Skeletal muscle tissue (tissue), 4 donors: Measurements from ENCODE around the gene OR5B12. TPM values are rescaled to one million over a fixed set of nuclear protein-coding genes. Genes with fewer than 3 reads are reported as not detected.

Source experiments
- H3K27ac ChIP-seq: one replicate; pipeline ENCODE4 v1.7.0; 2013; ENCODE audit warnings: mild to moderate bottlenecking, low read depth, low read length, inconsistent platforms
- H3K27me3 ChIP-seq, 3 donors: one replicate each; pipeline ENCODE4 v1.7.0; 2013; ENCODE audit warnings: low read length in 3 of 3; ENCODE audit not compliant: control insufficient read depth in 3 of 3, insufficient read depth in 3 of 3
- H3K36me3 ChIP-seq, 3 donors: one replicate each; pipeline ENCODE4 v1.7.0; 2013; ENCODE audit warnings: low read length in 3 of 3; ENCODE audit not compliant: control insufficient read depth in 3 of 3, insufficient read depth in 3 of 3
- H3K4me1 ChIP-seq, 3 donors: one replicate each; pipeline ENCODE4 v1.7.0; 2013; ENCODE audit warnings: low read length in 3 of 3, mild to moderate bottlenecking in 3 of 3; ENCODE audit not compliant: control insufficient read depth in 3 of 3, insufficient read depth in 3 of 3
- H3K4me3 ChIP-seq, 3 donors: one replicate each; pipeline ENCODE4 v1.7.0; 2013; ENCODE audit warnings: low read length in 3 of 3
- H3K9ac ChIP-seq, 3 donors: one replicate each; pipeline ENCODE4 v1.7.0; 2013; ENCODE audit warnings: low read length in 3 of 3, mild to moderate bottlenecking in 3 of 3, moderate library complexity in 2 of 3, low read depth in 1 of 3
- H3K9me3 ChIP-seq, 3 donors: one replicate each; pipeline ENCODE4 v1.7.0; 2013; ENCODE audit warnings: low read length in 3 of 3; ENCODE audit not compliant: control insufficient read depth in 3 of 3
- total RNA-seq: library from RNA; depleted of rRNA; stranded (reverse); fragments of >200 nt; gene quantifications from one replicate; pipeline ENCODE4 v1.2.3, GENCODE V29; 2014
- donor health status: Osteomylitis.

The OR5B12 gene
- total RNA-seq, 1 donor from 2014 or later, result not detected

DNA sequence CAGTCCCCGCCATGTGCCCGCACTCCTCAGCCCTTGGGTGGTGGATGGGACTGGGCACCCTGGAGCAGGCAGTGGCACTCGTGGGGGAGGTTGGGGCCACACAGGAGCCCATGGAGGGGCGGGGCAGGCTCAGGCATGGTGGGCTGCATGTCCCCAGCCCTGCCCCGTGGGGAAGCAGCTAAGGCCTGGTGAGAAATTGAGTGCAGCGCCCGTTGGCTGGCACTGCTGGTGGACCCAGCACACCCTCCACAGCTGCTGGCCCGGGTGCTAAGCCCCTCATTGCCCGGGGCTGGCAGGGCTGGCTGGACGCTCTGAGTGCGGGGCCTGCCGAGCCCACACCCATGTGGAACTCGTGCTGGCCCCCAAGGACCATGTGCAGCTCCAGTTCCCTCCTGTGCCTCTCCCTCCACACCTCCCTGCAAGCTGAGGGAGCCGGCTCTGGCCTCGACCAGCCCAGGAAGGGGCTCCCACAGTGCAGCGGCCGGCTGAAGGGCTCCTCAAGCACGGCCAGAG is 51.4 kb downstream of the OR5B12 start:
- H3K27me3 ChIP-seq, result no peaks in the 10 kb centered on the region
- no peak overlapping the region for H3K27ac ChIP-seq
- no peaks in the 10 kb centered on the region for H3K36me3 ChIP-seq
- no peak overlapping the region for H3K9ac ChIP-seq
- no peaks in the 10 kb centered on the region for H3K4me1 ChIP-seq
- H3K4me3 ChIP-seq, result no peak overlapping the region
- peaks cover 0 to 3% (median 3%) of the 10 kb centered on the region in 3 donors for H3K9me3 ChIP-seq

Other genes with a start within 250 kb of the OR5B12 start
- gene OR1S2, start 238.1 kb downstream of the OR5B12 start, total RNA-seq, result not detected
- gene OR1S1, start 229.5 kb downstream of the OR5B12 start, total RNA-seq, result 0.52 TPM
- not detected for gene OR10Q1, start 213.3 kb downstream of the OR5B12 start, total RNA-seq
- gene OR10W1, start 174.0 kb downstream of the OR5B12 start, total RNA-seq, result not detected
- not detected for gene OR5B17, start 83.2 kb downstream of the OR5B12 start, total RNA-seq
- not detected for gene OR5B3, start 35.4 kb downstream of the OR5B12 start, total RNA-seq
- not detected for gene OR5B2, start 14.1 kb downstream of the OR5B12 start, total RNA-seq
- not detected for gene OR5B21, start 65.9 kb upstream of the OR5B12 start, total RNA-seq
- 4.2 TPM for gene LPXN, start 133.6 kb upstream of the OR5B12 start, total RNA-seq
- gene ZFP91, start 136.8 kb upstream of the OR5B12 start, total RNA-seq, result 27.7 TPM
- 1.6 TPM for gene CNTF, start 180.4 kb upstream of the OR5B12 start, total RNA-seq